Skeletal muscle tissue (tissue), 4 donors: ENCODE results near the gene LTBP1. TPM values are rescaled to one million over a fixed set of nuclear protein-coding genes. Genes with fewer than 3 reads are reported as not detected.

Experiments
- H3K27ac ChIP-seq: one replicate; pipeline ENCODE4 v1.7.0; 2013; ENCODE audit warnings: mild to moderate bottlenecking, low read depth, low read length, inconsistent platforms
- H3K27me3 ChIP-seq, 3 donors: one replicate each; pipeline ENCODE4 v1.7.0; 2013; ENCODE audit warnings: low read length in 3 of 3; ENCODE audit not compliant: control insufficient read depth in 3 of 3, insufficient read depth in 3 of 3
- H3K36me3 ChIP-seq, 3 donors: one replicate each; pipeline ENCODE4 v1.7.0; 2013; ENCODE audit warnings: low read length in 3 of 3; ENCODE audit not compliant: control insufficient read depth in 3 of 3, insufficient read depth in 3 of 3
- H3K4me1 ChIP-seq, 3 donors: one replicate each; pipeline ENCODE4 v1.7.0; 2013; ENCODE audit warnings: low read length in 3 of 3, mild to moderate bottlenecking in 3 of 3; ENCODE audit not compliant: control insufficient read depth in 3 of 3, insufficient read depth in 3 of 3
- H3K4me3 ChIP-seq, 3 donors: one replicate each; pipeline ENCODE4 v1.7.0; 2013; ENCODE audit warnings: low read length in 3 of 3
- H3K9ac ChIP-seq, 3 donors: one replicate each; pipeline ENCODE4 v1.7.0; 2013; ENCODE audit warnings: low read length in 3 of 3, mild to moderate bottlenecking in 3 of 3, moderate library complexity in 2 of 3, low read depth in 1 of 3
- H3K9me3 ChIP-seq, 3 donors: one replicate each; pipeline ENCODE4 v1.7.0; 2013; ENCODE audit warnings: low read length in 3 of 3; ENCODE audit not compliant: control insufficient read depth in 3 of 3
- total RNA-seq: library from RNA; depleted of rRNA; stranded (reverse); fragments of >200 nt; gene quantifications from one replicate; pipeline ENCODE4 v1.2.3, GENCODE V29; 2014
- donor health status: Osteomylitis.

Gene LTBP1
- 78.8 TPM for total RNA-seq

GRCh38 chr2:32946314-32947075, at the start of gene LTBP1:
Gene LTBP1, plus strand, starts transcription at chr2:32946953. Its CDS starts 372 bp downstream, at chr2:32947325.
- peak within 1 kb of the TSS; percentile 75 to 81 (median 80) for H3K4me3 ChIP-seq
- H3K4me1 ChIP-seq = peaks cover 5 to 10% (median 9%) of the 10 kb centered on the region in 3 donors
- H3K9ac ChIP-seq = peak within 1 kb of the TSS in 2 of 3 donors; percentile 50 to 73
- H3K36me3 ChIP-seq = no peaks in the 10 kb centered on the region
- no peaks in the 10 kb centered on the region for H3K9me3 ChIP-seq
- peak within 1 kb of the TSS; percentile 19 for H3K27ac ChIP-seq
- H3K27me3 ChIP-seq = peaks cover 0 to 2% (median 0%) of the 10 kb centered on the region in 3 donors

- H3K4me3 ChIP-seq = no peak overlapping the region
- peaks cover 0 to 6% (median 0%) of the 10 kb centered on the region in 3 donors for H3K9me3 ChIP-seq
- H3K36me3 ChIP-seq = no peaks in the 10 kb centered on the region
- H3K27ac ChIP-seq = no peak overlapping the region
- no peak overlapping the region for H3K9ac ChIP-seq
- peaks cover 0 to 4% (median under 1%) of the 10 kb centered on the region in 3 donors for H3K27me3 ChIP-seq
- H3K4me1 ChIP-seq = no peaks in the 10 kb centered on the region
Measured at GRCh38 chr2:32900246-32900973, 46.3 kb upstream of the LTBP1 start.

- H3K9ac ChIP-seq = no peak overlapping the region
- no peaks in the 10 kb centered on the region for H3K4me1 ChIP-seq
- H3K27me3 ChIP-seq = peaks cover 0 to 4% (median 0%) of the 10 kb centered on the region in 3 donors
- no peak overlapping the region for H3K4me3 ChIP-seq
- H3K36me3 ChIP-seq = no peaks in the 10 kb centered on the region
- H3K27ac ChIP-seq = no peak overlapping the region
- H3K9me3 ChIP-seq = peaks cover 0 to 6% (median 0%) of the 10 kb centered on the region in 3 donors
Measured at GRCh38 chr2:32901313-32901712, 45.4 kb upstream of the LTBP1 start.

GRCh38 chr2:32902174-32902573, 44.6 kb upstream of the LTBP1 start:
- no peak overlapping the region for H3K4me3 ChIP-seq
- H3K36me3 ChIP-seq = no peaks in the 10 kb centered on the region
- peaks cover 0 to 4% (median 0%) of the 10 kb centered on the region in 3 donors for H3K27me3 ChIP-seq
- no peaks in the 10 kb centered on the region for H3K4me1 ChIP-seq
- H3K27ac ChIP-seq = no peak overlapping the region
- no peak overlapping the region for H3K9ac ChIP-seq
- H3K9me3 ChIP-seq = peaks cover 0 to 2% (median 0%) of the 10 kb centered on the region in 3 donors

DNA sequence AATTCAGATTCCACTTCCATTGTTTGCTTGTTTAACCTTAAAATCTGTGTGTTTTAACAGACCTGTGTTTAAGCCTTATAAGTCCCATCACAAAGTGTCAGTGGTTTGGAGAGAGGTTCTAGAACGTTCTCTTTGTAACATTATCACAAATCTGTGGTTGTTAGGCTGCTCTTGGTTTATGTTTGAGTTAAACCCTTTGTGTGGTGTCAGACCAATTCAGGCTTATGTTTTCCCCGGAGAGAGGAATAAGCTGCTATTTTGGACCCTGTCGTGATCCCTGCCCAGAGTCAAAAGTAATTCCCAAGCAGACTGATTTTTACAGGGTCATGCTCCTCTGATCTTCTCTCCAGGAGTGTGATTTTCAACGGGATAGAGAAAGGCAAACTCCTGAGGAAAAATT, 43.8 kb upstream of the LTBP1 start:
- no peaks in the 10 kb centered on the region for H3K36me3 ChIP-seq
- H3K4me3 ChIP-seq = no peak overlapping the region
- no peaks in the 10 kb centered on the region for H3K9me3 ChIP-seq
- H3K27ac ChIP-seq = no peak overlapping the region
- H3K9ac ChIP-seq = no peak overlapping the region
- H3K27me3 ChIP-seq = peaks cover 0 to 4% (median 0%) of the 10 kb centered on the region in 3 donors
- H3K4me1 ChIP-seq = no peaks in the 10 kb centered on the region

GRCh38 chr2:32904074-32904473, 42.7 kb upstream of the LTBP1 start:
- no peaks in the 10 kb centered on the region for H3K36me3 ChIP-seq
- peaks cover 0 to 4% (median 0%) of the 10 kb centered on the region in 3 donors for H3K27me3 ChIP-seq
- no peaks in the 10 kb centered on the region for H3K9me3 ChIP-seq
- no peak overlapping the region for H3K27ac ChIP-seq
- H3K9ac ChIP-seq = no peak overlapping the region
- no peaks in the 10 kb centered on the region for H3K4me1 ChIP-seq
- H3K4me3 ChIP-seq = no peak overlapping the region

GRCh38 chr2:32904751-32905150, 42.0 kb upstream of the LTBP1 start:
- no peak overlapping the region for H3K27ac ChIP-seq
- no peaks in the 10 kb centered on the region for H3K9me3 ChIP-seq
- peaks cover 0 to 4% (median 0%) of the 10 kb centered on the region in 3 donors for H3K27me3 ChIP-seq

GRCh38 chr2:32905270-32905669, 41.5 kb upstream of the LTBP1 start:
- Histone ChIP-seq H3K4me1 (no peaks in the 10 kb centered on the region), H3K9me3 (no peaks in the 10 kb centered on the region), H3K27me3 (peaks cover 0 to 4% (median 0%) of the 10 kb centered on the region in 3 donors)

More at GRCh38 chr2:32904751-32905150, 42.0 kb upstream of the LTBP1 start:
- no peaks in the 10 kb centered on the region for H3K4me1 ChIP-seq
- no peaks in the 10 kb centered on the region for H3K36me3 ChIP-seq
- H3K9ac ChIP-seq = no peak overlapping the region
- H3K4me3 ChIP-seq = no peak overlapping the region

GRCh38 chr2:32910883-32911598, 35.7 kb upstream of the LTBP1 start:
- Histone ChIP-seq H3K27ac (no peak overlapping the region), H3K9me3 (no peaks in the 10 kb centered on the region)

More at GRCh38 chr2:32905270-32905669, 41.5 kb upstream of the LTBP1 start:
- Histone ChIP-seq H3K27ac (no peak overlapping the region), H3K36me3 (no peaks in the 10 kb centered on the region), H3K4me3 (no peak overlapping the region), H3K9ac (no peak overlapping the region)

More at GRCh38 chr2:32910883-32911598, 35.7 kb upstream of the LTBP1 start:
- Histone ChIP-seq H3K4me3 (no peak overlapping the region), H3K36me3 (no peaks in the 10 kb centered on the region), H3K9ac (no peak overlapping the region), H3K27me3 (no peaks in the 10 kb centered on the region), H3K4me1 (no peaks in the 10 kb centered on the region)
